GM23338 (cell line): ENCODE results near the gene UBTD1. TPM values are rescaled to one million over a fixed set of nuclear protein-coding genes. Genes with fewer than 3 reads are reported as not detected.

Source experiments
- ATAC-seq: fragments of 200-7000 bp; cut with Tn5 transposase; 3 replicates; pipeline ENCODE4 v1.9.1; 2020
- DNase-seq: peaks from one replicate; pipeline ENCODE4 v3.0.0-alpha.2; 2015; ENCODE audit warnings: low spot score
- H2AFZ ChIP-seq: fragments of 200-600 bp; sonication (generic); 2 replicates; pipeline ENCODE4 v1.8.0; 2016; ENCODE audit warnings: antibody characterized with exemption, mild to moderate bottlenecking, moderate library complexity
- H3F3A ChIP-seq: fragments of 200-600 bp; sonication (generic); replicated peaks from 2 replicates; pipeline ENCODE4 v1.8.0; 2017; ENCODE audit warnings: antibody characterized with exemption, mixed run types, low read depth
- H3K27ac ChIP-seq: fragments of 200-600 bp; sonication (generic); 2 replicates; pipeline ENCODE4 v1.6.1; 2016; ENCODE audit warnings: low read depth
- H3K27me3 ChIP-seq: fragments of 200-600 bp; sonication (generic); 2 replicates; pipeline ENCODE4 v1.8.0; 2016; ENCODE audit warnings: mild to moderate bottlenecking, mixed run types, moderate library complexity; ENCODE audit not compliant: insufficient read depth
- H3K36me3 ChIP-seq: fragments of 200-600 bp; sonication (generic); 2 replicates; pipeline ENCODE4 v1.8.0; 2016; ENCODE audit warnings: mild to moderate bottlenecking; ENCODE audit not compliant: insufficient read depth
- H3K4me1 ChIP-seq: fragments of 200-600 bp; sonication (generic); 2 replicates; pipeline ENCODE4 v1.8.0; 2016; ENCODE audit warnings: mild to moderate bottlenecking, moderate library complexity; ENCODE audit not compliant: insufficient read depth
- H3K4me2 ChIP-seq: fragments of 200-600 bp; sonication (generic); 2 replicates; pipeline ENCODE4 v1.7.1; 2017; ENCODE audit warnings: mixed run types
- H3K4me3 ChIP-seq: fragments of 200-600 bp; sonication (generic); 2 replicates; pipeline ENCODE4 v1.6.1; 2016; ENCODE audit warnings: mixed run types
- H3K79me2 ChIP-seq: fragments of 200-600 bp; sonication (generic); replicated peaks from 2 replicates; pipeline ENCODE4 v1.8.0; 2017; ENCODE audit warnings: mild to moderate bottlenecking; ENCODE audit not compliant: insufficient read depth
- H3K9me2 ChIP-seq: fragments of 200-600 bp; sonication (generic); 2 replicates; pipeline ENCODE4 v1.8.0; 2017; ENCODE audit not compliant: insufficient read depth
- H4K20me1 ChIP-seq: fragments of 200-600 bp; sonication (generic); replicated peaks from 2 replicates; pipeline ENCODE4 v1.8.0; 2017; ENCODE audit warnings: mild to moderate bottlenecking; ENCODE audit not compliant: insufficient read depth
- H3K27ac Mint-ChIP-seq: 2 replicates; pipeline ENCODE4 v1.8.0; 2020; ENCODE audit warnings: inconsistent platforms, mild to moderate bottlenecking, moderate library complexity, mixed read lengths
- H3K27me3 Mint-ChIP-seq: 3 replicates; pipeline ENCODE4 v1.8.0; 2022; ENCODE audit warnings: low read depth, mild to moderate bottlenecking, moderate library complexity, mixed read lengths, inconsistent platforms; ENCODE audit not compliant: insufficient read depth, poor library complexity
- H3K36me3 Mint-ChIP-seq: 3 replicates; pipeline ENCODE4 v1.8.0; 2021; ENCODE audit warnings: low read depth, mild to moderate bottlenecking, inconsistent platforms, moderate library complexity, mixed read lengths
- H3K4me1 Mint-ChIP-seq: 3 replicates; pipeline ENCODE4 v1.8.0; 2020; ENCODE audit warnings: mild to moderate bottlenecking, inconsistent platforms, mixed read lengths
- H3K4me3 Mint-ChIP-seq: 3 replicates; pipeline ENCODE4 v1.8.0; 2021; ENCODE audit warnings: moderate library complexity, mild to moderate bottlenecking, inconsistent platforms, mixed read lengths
- H3K9me3 Mint-ChIP-seq: 3 replicates; pipeline ENCODE4 v1.8.0; 2020; ENCODE audit warnings: moderate library complexity, mild to moderate bottlenecking, inconsistent platforms, mixed read lengths
- CREB1 ChIP-seq: fragments of 250-450 bp; sonication (Bioruptor Pico); IDR thresholded peaks from 2 replicates; pipeline ENCODE4 v1.5.0; 2020; ENCODE audit warnings: low read depth, mild to moderate bottlenecking, moderate library complexity
- EZH2 ChIP-seq: fragments of 200-600 bp; sonication (generic); IDR thresholded peaks from one replicate; pipeline ENCODE4 v1.8.0; 2017; ENCODE audit warnings: antibody characterized with exemption, mild to moderate bottlenecking, low read depth; ENCODE audit not compliant: unreplicated experiment
- EZH2phosphoT487 ChIP-seq: fragments of 200-600 bp; sonication (generic); IDR thresholded peaks from one replicate; pipeline ENCODE4 v1.8.1; 2018; ENCODE audit warnings: antibody characterized with exemption; ENCODE audit not compliant: unreplicated experiment
- JUNB ChIP-seq: IDR thresholded peaks from one replicate; pipeline ENCODE4 v1.6.1; 2016; ENCODE audit warnings: antibody characterized with exemption; ENCODE audit not compliant: unreplicated experiment
- NANOG ChIP-seq: IDR thresholded peaks from 2 replicates; pipeline ENCODE4 v1.6.1; 2016; ENCODE audit warnings: antibody characterized with exemption, borderline replicate concordance
- STAT1 ChIP-seq: IDR thresholded peaks from one replicate; pipeline ENCODE4 v1.6.1; 2016; ENCODE audit warnings: antibody characterized with exemption; ENCODE audit not compliant: unreplicated experiment
- ZNF114 ChIP-seq: fragments of 250-450 bp; sonication (Bioruptor Pico); IDR thresholded peaks from 2 replicates; pipeline ENCODE4 v1.5.0; 2020; ENCODE audit warnings: mild to moderate bottlenecking, moderate library complexity
- ZNF331 ChIP-seq: fragments of 250-450 bp; sonication (Bioruptor Pico); IDR thresholded peaks from 2 replicates; pipeline ENCODE4 v1.5.0; 2020; ENCODE audit warnings: low read depth, mild to moderate bottlenecking, moderate library complexity
- polyA plus RNA-seq: library from polyadenylated mRNA; unstranded; fragments of >200 nt; fragmentation: Nextera tagmentation; extraction: Ambion mirVana; gene quantifications from 2 replicates; pipeline ENCODE4 v1.2.1, GENCODE V29; 2016
- total RNA-seq: library from RNA; depleted of rRNA; stranded (reverse); fragments of >200 nt; shearing (Covaris generic); gene quantifications from 2 replicates; pipeline ENCODE4 v1.2.3, GENCODE V29; 2014
- TF ChIP-seq, protein P1 (sequence below): IDR thresholded peaks from one replicate; pipeline ENCODE4 v1.6.1; 2018; ENCODE audit warnings: antibody characterized with exemption; ENCODE audit not compliant: unreplicated experiment
- TF ChIP-seq, protein P2 (sequence below): IDR thresholded peaks from 2 replicates; pipeline ENCODE4 v1.6.1; 2016; ENCODE audit warnings: antibody characterized with exemption

Gene UBTD1
- total and polyA plus RNA-seq, 2 experiments from 2014 or later, result 17.3 to 29.0 TPM

DNA sequence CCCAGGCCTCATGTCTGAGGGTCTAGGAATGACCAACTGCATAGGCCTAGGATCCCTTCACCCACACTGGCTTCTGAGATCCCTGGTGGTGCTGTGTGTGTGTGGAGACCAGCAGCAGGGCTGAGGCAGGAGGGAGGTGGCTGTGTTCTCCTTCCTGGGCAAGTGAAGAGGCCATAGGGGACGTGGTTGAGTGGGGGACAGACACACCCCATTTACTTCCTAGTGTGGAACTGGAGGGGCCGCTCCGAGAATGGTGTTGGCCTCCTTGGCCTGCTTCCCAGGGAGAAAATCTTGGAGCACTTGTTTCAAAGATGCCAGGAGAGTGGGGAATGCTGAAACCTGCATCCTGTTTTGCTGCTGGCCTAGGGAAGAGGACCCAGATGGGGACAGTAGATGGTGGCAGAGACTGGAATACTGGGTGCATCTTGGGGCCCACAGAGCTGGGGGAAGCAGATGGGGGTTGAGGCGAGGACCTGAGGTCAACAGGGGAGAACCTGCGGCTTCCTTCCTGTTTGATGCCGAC is 19.1 kb downstream of the UBTD1 start (continued):
- TF ChIP-seq, protein P1, sequence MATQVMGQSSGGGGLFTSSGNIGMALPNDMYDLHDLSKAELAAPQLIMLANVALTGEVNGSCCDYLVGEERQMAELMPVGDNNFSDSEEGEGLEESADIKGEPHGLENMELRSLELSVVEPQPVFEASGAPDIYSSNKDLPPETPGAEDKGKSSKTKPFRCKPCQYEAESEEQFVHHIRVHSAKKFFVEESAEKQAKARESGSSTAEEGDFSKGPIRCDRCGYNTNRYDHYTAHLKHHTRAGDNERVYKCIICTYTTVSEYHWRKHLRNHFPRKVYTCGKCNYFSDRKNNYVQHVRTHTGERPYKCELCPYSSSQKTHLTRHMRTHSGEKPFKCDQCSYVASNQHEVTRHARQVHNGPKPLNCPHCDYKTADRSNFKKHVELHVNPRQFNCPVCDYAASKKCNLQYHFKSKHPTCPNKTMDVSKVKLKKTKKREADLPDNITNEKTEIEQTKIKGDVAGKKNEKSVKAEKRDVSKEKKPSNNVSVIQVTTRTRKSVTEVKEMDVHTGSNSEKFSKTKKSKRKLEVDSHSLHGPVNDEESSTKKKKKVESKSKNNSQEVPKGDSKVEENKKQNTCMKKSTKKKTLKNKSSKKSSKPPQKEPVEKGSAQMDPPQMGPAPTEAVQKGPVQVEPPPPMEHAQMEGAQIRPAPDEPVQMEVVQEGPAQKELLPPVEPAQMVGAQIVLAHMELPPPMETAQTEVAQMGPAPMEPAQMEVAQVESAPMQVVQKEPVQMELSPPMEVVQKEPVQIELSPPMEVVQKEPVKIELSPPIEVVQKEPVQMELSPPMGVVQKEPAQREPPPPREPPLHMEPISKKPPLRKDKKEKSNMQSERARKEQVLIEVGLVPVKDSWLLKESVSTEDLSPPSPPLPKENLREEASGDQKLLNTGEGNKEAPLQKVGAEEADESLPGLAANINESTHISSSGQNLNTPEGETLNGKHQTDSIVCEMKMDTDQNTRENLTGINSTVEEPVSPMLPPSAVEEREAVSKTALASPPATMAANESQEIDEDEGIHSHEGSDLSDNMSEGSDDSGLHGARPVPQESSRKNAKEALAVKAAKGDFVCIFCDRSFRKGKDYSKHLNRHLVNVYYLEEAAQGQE, result no peak
- TF ChIP-seq ZNF114 (CRISPR knock-in tag) (no peak), EZH2phosphoT487 (no peak), JUNB (no peak), CREB1 (CRISPR knock-in tag) (no peak), EZH2 (no peak), ZNF331 (no peak), NANOG (no peak), STAT1 (no peak)
- TF ChIP-seq, protein P2, sequence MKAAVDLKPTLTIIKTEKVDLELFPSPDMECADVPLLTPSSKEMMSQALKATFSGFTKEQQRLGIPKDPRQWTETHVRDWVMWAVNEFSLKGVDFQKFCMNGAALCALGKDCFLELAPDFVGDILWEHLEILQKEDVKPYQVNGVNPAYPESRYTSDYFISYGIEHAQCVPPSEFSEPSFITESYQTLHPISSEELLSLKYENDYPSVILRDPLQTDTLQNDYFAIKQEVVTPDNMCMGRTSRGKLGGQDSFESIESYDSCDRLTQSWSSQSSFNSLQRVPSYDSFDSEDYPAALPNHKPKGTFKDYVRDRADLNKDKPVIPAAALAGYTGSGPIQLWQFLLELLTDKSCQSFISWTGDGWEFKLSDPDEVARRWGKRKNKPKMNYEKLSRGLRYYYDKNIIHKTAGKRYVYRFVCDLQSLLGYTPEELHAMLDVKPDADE, result no peak

DNA sequence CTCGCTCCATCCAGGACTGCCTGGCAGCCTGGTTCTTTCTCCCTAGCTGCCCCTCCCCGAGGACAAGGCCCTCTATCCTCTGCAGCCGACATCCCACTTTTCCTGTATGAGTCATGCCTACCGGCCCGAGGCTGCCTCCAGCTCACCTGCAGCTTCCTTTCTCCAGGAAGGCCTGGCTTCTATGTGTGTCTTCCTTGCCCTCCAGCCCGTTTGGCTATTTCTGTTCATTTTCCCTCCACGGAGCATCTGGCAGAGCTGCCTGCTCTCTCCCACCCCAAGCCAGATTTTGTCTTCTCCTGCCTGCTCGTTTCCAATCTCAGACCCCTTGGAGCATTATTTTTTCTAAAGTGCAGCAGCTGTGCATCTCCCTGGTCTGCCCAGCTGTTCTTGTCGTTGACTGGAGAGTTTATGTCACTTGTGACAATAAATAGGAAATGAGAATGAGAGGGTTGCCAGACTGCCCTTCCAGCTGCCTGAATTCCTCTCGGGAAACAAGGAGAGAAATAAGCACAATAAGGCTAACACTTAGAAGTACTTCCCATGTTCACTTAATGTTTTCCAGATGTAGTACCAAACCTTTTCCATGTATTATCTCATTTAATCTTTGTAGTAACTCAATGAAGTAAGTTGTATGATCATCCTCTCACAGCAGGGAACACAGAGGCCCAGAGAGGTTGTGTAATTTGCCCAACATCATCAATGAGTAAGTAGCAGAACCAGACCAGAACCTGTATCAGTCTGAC is 19.7 kb downstream of the UBTD1 start:
- peak overlapping the region; percentile 48; the same call in 1 of the 2 replicates for H3K4me2 ChIP-seq
- TF ChIP-seq, protein P1, result no peak
- TF ChIP-seq ZNF331 (no peak), JUNB (no peak), ZNF114 (CRISPR knock-in tag) (no peak), EZH2phosphoT487 (no peak)

More for the DNA sequence above, 19.7 kb downstream of the UBTD1 start:
- H3K79me2 ChIP-seq, result peaks cover 57% of the 10 kb centered on the region
- no peaks in the 10 kb centered on the region for H3K27me3 ChIP-seq
- Mint-ChIP-seq H3K27me3 (peaks cover 11% of the 10 kb centered on the region), H3K9me3 (no peaks in the 10 kb centered on the region), H3K36me3 (no peaks in the 10 kb centered on the region), H3K4me1 (peaks cover 40% of the 10 kb centered on the region), H3K27ac (peak overlapping the region; percentile 19), H3K4me3 (no peak overlapping the region; the same call in 2 of the 3 replicates)
- no peak overlapping the region for H3K4me3 ChIP-seq
- peak; percentile 50 for DNase-seq
- peaks cover 31% of the 10 kb centered on the region for H3K4me1 ChIP-seq
- no peaks in the 10 kb centered on the region for H3K36me3 ChIP-seq
- H3F3A ChIP-seq, result no peaks in the 10 kb centered on the region
- H3K27ac ChIP-seq, result no peak overlapping the region
- no peak overlapping the region for H2AFZ ChIP-seq
- H3K9me2 ChIP-seq, result no peaks in the 10 kb centered on the region
- H4K20me1 ChIP-seq, result peaks cover 19% of the 10 kb centered on the region
- peak; percentile 22; the same call in 2 of the 3 replicates for ATAC-seq
